Caco-2 (cell line): Measurements from ENCODE around the gene COL5A1. TPM values are rescaled to one million over a fixed set of nuclear protein-coding genes. Genes with fewer than 3 reads are reported as not detected.

Source experiments
- Bru-seq: library from RNA; stranded (reverse); fragments of 400-500 nt; gene quantifications from one replicate; lab custom pipeline; 2021; lab: Mats Ljungman, UMichigan
- BruChase-seq, 2 experiments: library from RNA; stranded (reverse); fragments of 400-500 nt; gene quantifications; one replicate each; lab custom pipeline; 2021; lab: Mats Ljungman, UMichigan
- BruUV-seq: library from RNA; stranded (reverse); fragments of 400-500 nt; replicated peaks from 2 replicates; lab custom pipeline; 2021; lab: Mats Ljungman, UMichigan
- CTCF ChIA-PET: fragments of 300-600 bp; sonication (Branson Sonifier 250); formaldehyde crosslinking; loops from one replicate; lab custom pipeline; 2022; ENCODE audit warnings: antibody characterized with exemption; lab: Charles Lee
- POLR2A ChIA-PET: fragments of 300-600 bp; sonication (Branson Sonifier 250); formaldehyde crosslinking; loops from one replicate; lab custom pipeline; 2022; ENCODE audit warnings: antibody characterized with exemption; lab: Charles Lee
- DNase-seq, 2 experiments: peaks; one replicate each; pipeline versions ENCODE4 v3.0.0 to v3.0.0-alpha.2; 2020 to 2022
- H3K27me3 ChIP-seq: replicated peaks from 2 replicates; pipeline ENCODE4 v1.6.0; 2011; ENCODE audit warnings: low read length; ENCODE audit not compliant: control insufficient read depth, insufficient read depth
- H3K36me3 ChIP-seq: 2 replicates; pipeline ENCODE4 v1.5.1; 2011; ENCODE audit warnings: low read length; ENCODE audit not compliant: control insufficient read depth, insufficient read depth
- H3K4me1 ChIP-seq: fragments of 250-450 bp; sonication (Bioruptor Pico); 2 replicates; pipeline ENCODE4 v1.5.1; 2020; ENCODE audit warnings: mild to moderate bottlenecking
- H3K4me3 ChIP-seq: 2 replicates; pipeline ENCODE4 v1.5.1; 2011; ENCODE audit warnings: low read depth, mild to moderate bottlenecking, control low read depth, low read length
- H3K9me3 ChIP-seq: fragments of 250-450 bp; sonication (Bioruptor Pico); 2 replicates; pipeline ENCODE4 v1.5.1; 2020; ENCODE audit warnings: mild to moderate bottlenecking, moderate library complexity
- H3K27ac Mint-ChIP-seq: one replicate; pipeline ENCODE4 v1.8.0; 2022; ENCODE audit warnings: mixed read lengths; ENCODE audit not compliant: unreplicated experiment
- H3K27me3 Mint-ChIP-seq: one replicate; pipeline ENCODE4 v1.8.0; 2022; ENCODE audit warnings: mixed read lengths; ENCODE audit not compliant: insufficient read depth, unreplicated experiment
- H3K36me3 Mint-ChIP-seq: one replicate; pipeline ENCODE4 v1.8.0; 2022; ENCODE audit warnings: mild to moderate bottlenecking, mixed read lengths; ENCODE audit not compliant: insufficient read depth, unreplicated experiment
- H3K4me1 Mint-ChIP-seq: one replicate; pipeline ENCODE4 v1.8.0; 2022; ENCODE audit warnings: low read depth, mixed read lengths; ENCODE audit not compliant: unreplicated experiment
- H3K4me3 Mint-ChIP-seq: one replicate; pipeline ENCODE4 v1.8.0; 2022; ENCODE audit warnings: mild to moderate bottlenecking, moderate library complexity, mixed read lengths; ENCODE audit not compliant: unreplicated experiment
- H3K9me3 Mint-ChIP-seq: one replicate; pipeline ENCODE4 v1.8.0; 2022; ENCODE audit warnings: mixed read lengths; ENCODE audit not compliant: unreplicated experiment
- CTCF ChIP-seq, 2 experiments: fragments of 200-600 bp in 1 of 2; IDR thresholded peaks; 1 replicate in 1 of 2; 2 replicates in 1 of 2; pipeline versions ENCODE4 v1.5.1 to v1.8.0; 2011 to 2022; ENCODE audit warnings: antibody characterized with exemption in 1 of 2, control low read depth in 1 of 2, inconsistent platforms in 1 of 2, low read depth in 1 of 2, low read length in 1 of 2, mild to moderate bottlenecking in 1 of 2, moderate library complexity in 1 of 2; ENCODE audit not compliant: insufficient read depth in 1 of 2, severe bottlenecking in 1 of 2, unreplicated experiment in 1 of 2
- intact Hi-C: fragments of 100-400 bp; cut with micrococcal nuclease; formaldehyde crosslinking; loops from one replicate; pipeline ENCODE4 v1.10.0; 2022; ENCODE audit not compliant: unreplicated experiment
- long read RNA-seq: library from polyadenylated mRNA; stranded (forward); transcript quantifications from one replicate; pipeline ENCODE4 v2.0.0, GENCODE V29; 2022
- total RNA-seq: library from RNA; stranded (reverse); gene quantifications from 2 replicates; pipeline ENCODE4 v1.2.3, GENCODE V29; 2022

Gene COL5A1
- total RNA-seq (4.8 and 5.7 TPM in 2 replicates), Bru-seq, nascent RNA (percentile 30 among the genes with signal in this experiment), BruChase-seq, experiment 1, labeled RNA remaining after a 2-hour chase (percentile 27 among the genes with signal in this experiment), BruChase-seq, experiment 2, labeled RNA remaining after a 6-hour chase (percentile 33 among the genes with signal in this experiment)
- long read RNA-seq, partial matches to known transcripts, result 5 of 12 reads
- long read RNA-seq, other reads (novel, unspliced or antisense), result 7 of 12 reads

DNA sequence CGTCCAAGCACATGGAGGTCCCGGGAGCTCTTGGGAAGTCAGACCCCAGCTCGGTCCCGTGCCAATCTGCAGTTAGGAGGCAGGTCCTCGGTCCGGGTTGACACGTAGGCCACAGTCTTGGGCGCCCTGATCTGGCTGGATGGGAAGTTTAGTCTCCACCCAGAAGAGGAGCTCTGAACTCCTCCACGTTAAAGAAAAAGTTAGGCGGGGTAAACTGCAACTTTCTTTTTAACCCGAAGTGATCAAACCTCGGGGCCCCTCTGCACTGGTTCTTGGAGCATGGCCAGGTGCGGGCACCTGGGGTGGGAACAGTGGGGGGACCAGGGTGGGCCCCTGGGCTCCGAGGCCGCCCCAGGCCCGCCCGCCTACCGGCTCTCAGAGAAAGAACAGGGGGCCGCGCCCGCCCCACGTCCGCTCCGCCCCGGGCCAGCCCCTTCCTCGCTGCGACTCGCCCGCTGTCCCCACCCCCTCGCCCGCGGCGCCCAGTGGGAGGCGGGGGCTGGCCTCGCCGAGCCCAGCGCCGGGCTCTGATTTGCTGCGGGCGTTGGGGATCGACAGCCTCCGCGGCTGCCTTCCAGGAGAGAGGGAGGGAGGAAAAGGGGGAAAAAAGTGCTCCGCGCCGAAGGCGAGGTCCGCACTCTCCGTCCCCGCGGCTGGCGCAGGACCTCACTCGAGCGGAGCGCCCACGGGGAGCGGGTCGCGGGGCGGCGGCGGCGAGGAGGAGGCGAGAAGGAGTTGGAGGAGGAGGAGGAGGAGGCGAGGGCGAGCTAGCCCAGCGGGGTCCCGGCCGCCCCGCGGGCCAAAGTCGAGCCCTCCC, at the start of gene COL5A1:
Gene COL5A1, plus strand, starts transcription at position 631 of the 817 bp plus-strand sequence. CDS start 385 bp downstream, outside the sequence.
- Histone ChIP-seq H3K36me3 (no peaks in the 10 kb centered on the region), H3K9me3 (no peaks in the 10 kb centered on the region), H3K4me1 (peaks cover 10% of the 10 kb centered on the region), H3K27me3 (no peaks in the 10 kb centered on the region), H3K4me3 (peak within 1 kb of the TSS; percentile 62)
- Mint-ChIP-seq H3K4me3 (peak within 1 kb of the TSS; percentile 82), H3K27ac (peak within 1 kb of the TSS; percentile 32), H3K27me3 (no peaks in the 10 kb centered on the region), H3K9me3 (no peaks in the 10 kb centered on the region), H3K36me3 (no peaks in the 10 kb centered on the region), H3K4me1 (peaks cover 5% of the 10 kb centered on the region)
- TF ChIP-seq CTCF (IDR thresholded peaks at IDR 0.05; ENCODE audit: insufficient read depth in 1 of 2, low read depth in 1 of 2, low read length in 1 of 2, severe bottlenecking in 1 of 2, unreplicated experiment in 1 of 2), result peak in 1 of 2 experiments; percentile 21
- CTCF ChIA-PET, result interaction anchor here (1.8 kb wide), 1 partner anchor 192 kb away, joined by 4 read pairs; no protein-coding TSS in a partner anchor
- BruUV-seq, result no TSS peak
- intact Hi-C loops, result loop anchor here (5.0 to 10.0 kb wide), 2 partner anchors 39 to 97 kb away; no protein-coding TSS in a partner anchor
- POLR2A ChIA-PET, result no interaction called here
- peak; percentile 90 to 94 for DNase-seq

DNA sequence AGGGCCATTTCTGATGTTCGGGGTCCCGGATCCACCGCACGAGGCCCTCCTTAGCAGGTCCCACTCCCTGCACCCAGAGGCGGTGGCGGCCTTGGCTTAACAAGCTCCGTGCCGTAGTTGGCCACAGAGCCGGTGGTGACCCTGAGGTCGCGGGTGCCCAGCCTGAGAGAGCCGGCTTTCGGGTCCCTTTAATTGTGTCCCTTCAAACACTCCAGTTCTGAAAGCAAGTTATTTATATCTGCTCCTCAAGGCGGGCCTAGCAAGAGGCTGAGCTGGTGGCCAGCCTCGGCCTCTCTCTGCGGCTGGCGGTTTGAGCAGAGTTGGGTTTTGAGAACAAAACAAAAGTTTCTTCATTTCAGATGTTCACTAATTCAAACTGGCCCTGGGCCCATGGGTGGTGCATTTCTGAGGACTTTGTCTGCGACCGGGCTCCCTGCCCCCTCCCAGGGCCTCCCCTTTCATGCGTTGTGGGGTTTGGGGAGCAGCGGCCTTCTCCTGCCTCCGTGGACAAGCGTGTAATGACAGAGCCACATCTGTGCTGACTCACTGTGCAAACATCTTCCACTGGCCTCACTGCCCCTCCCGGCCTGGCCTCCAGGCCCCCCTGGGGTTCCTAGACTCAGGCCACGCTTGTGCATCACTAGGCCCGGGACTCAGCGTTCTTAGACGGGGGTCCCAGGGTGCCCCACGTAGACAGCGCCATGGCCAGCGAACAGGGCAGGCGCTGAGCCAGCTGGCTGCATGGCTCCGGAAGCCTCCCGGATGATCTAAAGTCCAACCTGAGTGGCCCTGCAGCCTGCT, 49.4 kb upstream of the COL5A1 start:
- H3K9me3 ChIP-seq, result no peaks in the 10 kb centered on the region
- intact Hi-C loops, result no loop called here
- CTCF ChIA-PET, result no interaction called here
- no peaks in the 10 kb centered on the region for H3K36me3 ChIP-seq
- Mint-ChIP-seq H3K4me1 (peaks cover 20% of the 10 kb centered on the region), H3K4me3 (no peak overlapping the region), H3K36me3 (no peaks in the 10 kb centered on the region), H3K9me3 (no peaks in the 10 kb centered on the region), H3K27me3 (no peaks in the 10 kb centered on the region), H3K27ac (no peak overlapping the region)
- POLR2A ChIA-PET, result no interaction called here
- no peaks in the 10 kb centered on the region for H3K27me3 ChIP-seq
- no peak for DNase-seq
- H3K4me1 ChIP-seq, result peaks cover 24% of the 10 kb centered on the region
- no TSS peak for BruUV-seq
- TF ChIP-seq CTCF (IDR thresholded peaks at IDR 0.05; ENCODE audit: insufficient read depth in 1 of 2, low read depth in 1 of 2, low read length in 1 of 2, severe bottlenecking in 1 of 2, unreplicated experiment in 1 of 2), result no peak
- H3K4me3 ChIP-seq, result no peak overlapping the region

GRCh38 chr9:134592819-134593200, 48.8 kb upstream of the COL5A1 start:
- POLR2A ChIA-PET, result no interaction called here
- H3K9me3 ChIP-seq, result no peaks in the 10 kb centered on the region
- H3K4me3 Mint-ChIP-seq, result no peak overlapping the region
- no peak overlapping the region for H3K4me3 ChIP-seq
- no TSS peak for BruUV-seq
- no peaks in the 10 kb centered on the region for H3K36me3 ChIP-seq
- peak overlapping the region; percentile 10 for H3K27ac Mint-ChIP-seq
- no peaks in the 10 kb centered on the region for H3K27me3 ChIP-seq
- no peak for TF ChIP-seq CTCF (IDR thresholded peaks at IDR 0.05; ENCODE audit: insufficient read depth in 1 of 2, low read depth in 1 of 2, low read length in 1 of 2, severe bottlenecking in 1 of 2, unreplicated experiment in 1 of 2)
- H3K36me3 Mint-ChIP-seq, result no peaks in the 10 kb centered on the region
- H3K27me3 Mint-ChIP-seq, result no peaks in the 10 kb centered on the region
- peaks cover 20% of the 10 kb centered on the region for H3K4me1 Mint-ChIP-seq
- DNase-seq, result no peak
- CTCF ChIA-PET, result no interaction called here
- no peaks in the 10 kb centered on the region for H3K9me3 Mint-ChIP-seq
- intact Hi-C loops, result no loop called here
- peaks cover 24% of the 10 kb centered on the region for H3K4me1 ChIP-seq
